Activated naive CD8-positive, alpha-beta T cell treated with anti-CD3 and anti-CD28 coated beads, Interleukin-2, amount 50 U/mL, for 24 hours (primary cell): Measurements from ENCODE around the gene AGPAT3.
"Not testable (repeated sequence)": the region's sequence is repeated elsewhere in the genome, so short reads cannot be mapped to it uniquely, and the experiment has no call there.

Experiments used
- ATAC-seq: fragments of 150-1000 bp; cut with Tn5 transposase; one replicate; pipeline ENCODE4 v1.10.0; 2021
- DNase-seq: peaks from one replicate; pipeline ENCODE4 v3.0.0; 2021
- H3K27ac Mint-ChIP-seq: one replicate; pipeline ENCODE4 v1.8.0; 2021; ENCODE audit warnings: mild to moderate bottlenecking, mixed read lengths
- H3K27me3 Mint-ChIP-seq: one replicate; pipeline ENCODE4 v1.8.0; 2021; ENCODE audit warnings: mixed read lengths
- H3K36me3 Mint-ChIP-seq: one replicate; pipeline ENCODE4 v1.8.0; 2021; ENCODE audit warnings: low read depth, mixed read lengths
- H3K4me1 Mint-ChIP-seq: one replicate; pipeline ENCODE4 v1.8.0; 2021; ENCODE audit warnings: mixed read lengths
- H3K4me3 Mint-ChIP-seq: one replicate; pipeline ENCODE4 v1.8.0; 2021; ENCODE audit warnings: mild to moderate bottlenecking, moderate library complexity, mixed read lengths
- H3K9me3 Mint-ChIP-seq: one replicate; pipeline ENCODE4 v1.8.0; 2021; ENCODE audit warnings: mixed read lengths

The AGPAT3 gene, protein sequence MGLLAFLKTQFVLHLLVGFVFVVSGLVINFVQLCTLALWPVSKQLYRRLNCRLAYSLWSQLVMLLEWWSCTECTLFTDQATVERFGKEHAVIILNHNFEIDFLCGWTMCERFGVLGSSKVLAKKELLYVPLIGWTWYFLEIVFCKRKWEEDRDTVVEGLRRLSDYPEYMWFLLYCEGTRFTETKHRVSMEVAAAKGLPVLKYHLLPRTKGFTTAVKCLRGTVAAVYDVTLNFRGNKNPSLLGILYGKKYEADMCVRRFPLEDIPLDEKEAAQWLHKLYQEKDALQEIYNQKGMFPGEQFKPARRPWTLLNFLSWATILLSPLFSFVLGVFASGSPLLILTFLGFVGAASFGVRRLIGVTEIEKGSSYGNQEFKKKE

DNA sequence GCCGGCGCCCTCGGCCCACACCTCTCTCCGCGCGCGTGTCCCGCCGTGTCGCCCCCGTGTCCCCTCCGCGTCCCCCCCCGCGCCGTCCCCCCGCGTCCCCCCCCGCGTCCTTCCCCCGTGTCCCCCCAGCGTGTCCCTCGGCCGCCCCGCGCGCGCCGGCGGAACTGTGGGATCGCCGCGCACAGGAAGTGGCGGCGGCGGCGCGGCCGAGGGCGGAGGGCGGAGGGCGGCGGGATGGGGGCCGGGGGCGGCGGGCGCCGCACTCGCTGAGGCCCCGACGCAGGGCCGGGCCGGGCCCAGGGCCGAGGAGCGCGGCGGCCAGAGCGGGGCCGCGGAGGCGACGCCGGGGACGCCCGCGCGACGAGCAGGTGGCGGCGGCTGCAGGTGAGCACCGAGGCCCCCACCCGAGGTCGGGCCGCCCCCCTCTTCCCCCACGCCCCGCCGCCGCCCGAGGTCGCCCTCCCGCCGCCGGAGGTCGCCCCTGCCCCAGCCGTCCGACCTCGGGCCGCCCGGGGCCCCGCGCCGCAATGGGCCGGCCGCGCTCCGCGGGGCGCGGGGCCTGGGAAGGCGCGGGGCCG is at the start of gene AGPAT3:
Gene AGPAT3, plus strand, starts transcription at position 262 of the 578 bp plus-strand sequence. CDS start 94,459 bp downstream, outside the sequence.
- H3K4me1 Mint-ChIP-seq = peaks cover 35% of the 10 kb centered on the region
- H3K9me3 Mint-ChIP-seq = no peaks in the 10 kb centered on the region
- H3K4me3 Mint-ChIP-seq = peak within 1 kb of the TSS; percentile 82
- ATAC-seq (peak; percentile 14), DNase-seq (peak; percentile 40)
- no peaks in the 10 kb centered on the region for H3K27me3 Mint-ChIP-seq
- H3K36me3 Mint-ChIP-seq = peaks cover 27% of the 10 kb centered on the region
- H3K27ac Mint-ChIP-seq = peak within 1 kb of the TSS; percentile 92

DNA sequence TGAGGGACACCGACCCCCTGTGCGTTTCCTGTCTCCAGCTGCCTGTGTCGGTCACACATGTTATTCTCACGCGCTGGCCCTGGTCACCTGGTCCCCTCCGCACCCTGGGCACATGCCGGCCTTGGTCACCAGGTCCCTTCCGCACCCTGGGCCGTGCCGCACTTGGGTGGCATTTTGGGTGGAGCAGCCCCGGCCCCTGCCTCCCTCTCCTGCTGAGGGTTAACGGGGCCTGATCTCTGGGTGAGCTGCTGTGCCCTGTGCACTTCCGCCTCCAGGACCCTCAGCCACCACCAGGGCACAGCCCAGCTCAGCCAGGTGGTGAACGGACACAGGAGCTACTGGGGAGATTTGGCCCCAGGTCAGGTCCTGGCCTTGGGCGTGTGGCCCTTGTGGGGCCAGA is 49.0 kb upstream of the AGPAT3 start:
- Mint-ChIP-seq H3K9me3 (peaks cover 5% of the 10 kb centered on the region), H3K36me3 (peaks cover 2% of the 10 kb centered on the region), H3K4me1 (peaks cover 3% of the 10 kb centered on the region), H3K27me3 (no peaks in the 10 kb centered on the region), H3K27ac (no peak overlapping the region), H3K4me3 (no peak overlapping the region)
- DNase-seq = no peak
- ATAC-seq = no peak

DNA sequence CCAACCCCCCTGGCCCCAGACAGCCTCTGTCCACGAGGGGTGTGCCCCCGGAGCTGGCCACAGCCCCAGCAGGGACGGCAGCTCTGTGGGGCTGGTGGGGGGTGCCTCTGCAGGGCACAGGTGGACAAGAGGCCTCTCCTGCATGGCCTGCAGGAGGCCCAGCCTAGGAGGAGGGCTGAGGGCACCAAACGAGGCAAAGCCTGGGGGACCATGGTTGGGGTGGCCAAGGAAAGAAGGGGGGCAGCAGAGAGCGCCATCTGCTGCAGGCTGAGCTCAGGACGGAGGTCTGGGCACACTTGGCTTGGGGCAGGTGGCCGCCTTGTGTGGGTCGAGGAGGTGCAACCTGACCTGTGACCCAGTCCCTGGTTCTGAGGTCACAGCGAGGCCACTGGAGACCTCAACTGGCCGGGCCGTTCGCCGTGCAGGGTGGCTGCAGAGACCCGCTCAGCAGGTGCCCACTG is 48.4 kb upstream of the AGPAT3 start:
- ATAC-seq (no peak), DNase-seq (no peak)
- Mint-ChIP-seq H3K27me3 (no peaks in the 10 kb centered on the region), H3K9me3 (peaks cover 5% of the 10 kb centered on the region), H3K27ac (no peak overlapping the region), H3K4me1 (peaks cover 3% of the 10 kb centered on the region), H3K4me3 (no peak overlapping the region), H3K36me3 (peaks cover 2% of the 10 kb centered on the region)

DNA sequence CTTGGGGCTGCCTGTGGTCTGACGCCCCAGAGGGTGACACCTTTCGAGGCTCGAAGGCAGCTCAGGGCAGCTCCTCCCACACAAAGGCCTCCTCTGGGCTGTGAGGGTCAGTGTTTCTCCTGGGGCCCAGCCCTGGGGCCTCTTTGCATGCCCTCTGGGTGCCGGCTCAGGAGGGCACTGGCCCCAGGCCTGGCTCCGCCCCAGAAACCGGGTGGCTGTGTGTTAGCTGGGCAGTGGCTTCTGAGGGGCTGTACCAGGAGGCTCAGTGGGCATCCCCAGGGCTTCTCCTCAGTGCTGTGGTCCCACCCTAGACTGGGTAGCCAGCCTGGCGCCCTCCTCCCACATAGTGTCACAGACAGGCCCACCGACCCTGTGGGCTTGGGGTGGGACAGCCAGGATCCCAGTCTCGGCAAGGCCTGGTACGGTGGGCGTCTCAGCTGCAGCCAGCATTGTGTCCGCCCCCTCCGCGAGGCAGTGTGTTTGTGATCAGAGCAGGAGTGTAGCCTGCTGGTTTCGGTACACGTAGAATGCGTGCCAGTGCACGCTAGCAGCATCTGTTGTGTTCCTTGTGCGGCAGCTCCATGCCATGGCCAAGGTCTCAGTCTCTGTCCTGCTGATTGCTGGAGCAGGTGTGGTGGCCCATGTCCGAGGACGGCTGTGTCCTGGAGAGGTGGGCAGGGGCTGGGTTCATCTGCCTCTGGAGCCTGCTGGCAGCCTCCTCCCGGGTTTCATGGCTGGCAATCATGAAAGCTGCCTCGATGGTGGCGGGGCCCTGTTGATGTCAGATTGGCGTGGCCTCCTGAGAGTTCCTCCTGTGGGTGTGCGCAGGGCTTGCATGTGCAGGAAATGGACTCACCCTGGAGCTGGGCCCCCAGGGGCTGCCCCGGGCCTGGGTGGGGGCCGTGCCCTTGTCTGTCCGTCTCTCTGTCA is 47.6 kb upstream of the AGPAT3 start:
- DNase-seq (no peak), ATAC-seq (peak; percentile 17)
- H3K4me1 Mint-ChIP-seq = peaks cover 3% of the 10 kb centered on the region
- peaks cover 5% of the 10 kb centered on the region for H3K9me3 Mint-ChIP-seq
- H3K36me3 Mint-ChIP-seq = peaks cover 2% of the 10 kb centered on the region
- H3K27me3 Mint-ChIP-seq = no peaks in the 10 kb centered on the region
- no peak overlapping the region for H3K4me3 Mint-ChIP-seq
- H3K27ac Mint-ChIP-seq = no peak overlapping the region

DNA sequence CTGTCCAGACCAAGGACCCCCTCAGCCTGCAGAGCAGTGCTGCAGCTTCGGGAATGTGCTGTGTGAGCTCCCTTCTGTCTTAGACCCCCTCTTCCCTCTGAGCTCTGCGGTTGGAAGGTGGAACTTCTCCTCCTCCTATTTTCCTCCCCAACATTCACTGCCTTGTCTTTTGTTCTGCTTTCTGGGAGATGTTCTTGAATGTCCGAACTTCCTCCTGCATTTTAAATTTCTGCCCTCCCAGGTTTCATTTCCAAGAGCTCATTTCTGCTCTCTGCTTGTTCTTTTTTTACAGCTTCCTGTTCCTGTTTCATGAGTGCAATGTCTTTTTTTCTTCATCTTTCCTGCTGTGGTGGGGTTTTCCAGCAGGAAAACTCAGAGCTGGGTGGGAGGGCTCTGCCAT is 46.3 kb upstream of the AGPAT3 start:
- Mint-ChIP-seq H3K27ac (no peak overlapping the region), H3K36me3 (peaks cover 2% of the 10 kb centered on the region), H3K27me3 (no peaks in the 10 kb centered on the region), H3K9me3 (peaks cover 5% of the 10 kb centered on the region), H3K4me3 (no peak overlapping the region), H3K4me1 (peaks cover 3% of the 10 kb centered on the region)
- no peak for ATAC-seq
- no peak for DNase-seq

DNA sequence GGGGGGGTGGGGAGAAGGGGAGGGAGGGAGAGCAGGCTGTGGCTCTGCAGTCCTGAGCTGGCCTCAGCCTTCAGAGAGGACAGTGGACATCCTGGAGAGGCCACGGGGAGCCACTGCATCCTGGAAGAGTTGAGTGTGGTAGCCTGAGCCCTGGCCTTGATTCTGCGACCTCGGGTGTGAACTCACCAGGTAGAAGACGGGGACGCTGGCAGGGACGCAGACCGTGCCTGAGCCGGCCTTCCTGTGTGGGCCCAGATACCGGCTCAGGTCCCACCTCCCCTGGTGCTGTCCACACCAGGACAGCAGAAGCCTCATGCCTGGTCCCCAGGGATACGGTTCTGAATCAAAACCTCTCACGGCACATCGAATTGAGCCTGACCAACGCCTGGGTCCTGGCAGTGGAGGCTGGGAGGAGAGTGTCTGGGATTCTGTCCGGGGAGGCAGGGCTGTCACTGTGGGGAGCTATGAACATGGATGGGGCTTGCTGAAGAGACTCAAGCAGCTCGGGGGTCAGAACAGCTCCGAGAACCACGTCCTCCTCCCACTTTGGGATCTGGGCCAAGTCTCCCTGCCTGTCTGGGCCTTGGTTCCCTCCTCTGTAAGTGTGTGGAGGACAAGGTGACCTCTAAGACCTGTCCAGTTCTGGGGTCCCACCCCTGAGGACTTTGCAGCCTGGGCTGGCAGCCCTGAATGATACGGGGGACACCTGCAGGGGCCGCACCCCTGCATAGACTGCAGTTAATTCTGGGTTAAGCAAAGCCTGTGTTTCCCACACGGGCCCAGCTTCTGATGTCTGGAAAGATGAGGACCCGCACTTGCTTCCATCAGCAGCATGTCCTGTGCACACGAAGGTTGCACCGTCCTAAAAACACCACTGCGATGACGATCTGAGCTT is 45.3 kb upstream of the AGPAT3 start:
- H3K27me3 Mint-ChIP-seq = no peaks in the 10 kb centered on the region
- peaks cover 2% of the 10 kb centered on the region for H3K4me1 Mint-ChIP-seq
- no peak overlapping the region for H3K4me3 Mint-ChIP-seq
- peaks cover 2% of the 10 kb centered on the region for H3K36me3 Mint-ChIP-seq
- H3K27ac Mint-ChIP-seq = no peak overlapping the region
- peaks cover 5% of the 10 kb centered on the region for H3K9me3 Mint-ChIP-seq
- DNase-seq (no peak), ATAC-seq (no peak)

DNA sequence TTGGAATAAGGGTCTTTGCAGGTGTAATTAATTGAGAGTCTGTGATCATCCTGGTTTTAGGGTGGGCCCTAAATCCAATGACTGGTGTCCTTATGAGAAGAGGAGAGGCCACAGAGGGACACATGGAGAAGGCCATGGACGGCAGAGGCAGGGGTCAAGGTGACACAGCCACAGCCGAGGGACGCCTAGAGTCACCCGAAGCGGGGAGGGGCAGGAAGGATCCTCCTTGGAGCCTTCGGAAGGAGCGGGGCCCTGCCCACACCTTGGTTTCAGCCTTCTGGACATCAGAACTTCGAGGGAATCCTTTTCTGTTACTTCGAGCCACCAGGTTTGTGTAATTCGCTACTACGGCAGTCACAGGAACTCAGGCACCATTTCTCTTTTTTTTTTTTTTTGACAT is 44.6 kb upstream of the AGPAT3 start:
- Mint-ChIP-seq H3K9me3 (peaks cover 5% of the 10 kb centered on the region), H3K36me3 (peaks cover 2% of the 10 kb centered on the region), H3K27me3 (no peaks in the 10 kb centered on the region), H3K4me3 (no peak overlapping the region), H3K27ac (no peak overlapping the region), H3K4me1 (no peaks in the 10 kb centered on the region)
- DNase-seq = no peak
- ATAC-seq = no peak

DNA sequence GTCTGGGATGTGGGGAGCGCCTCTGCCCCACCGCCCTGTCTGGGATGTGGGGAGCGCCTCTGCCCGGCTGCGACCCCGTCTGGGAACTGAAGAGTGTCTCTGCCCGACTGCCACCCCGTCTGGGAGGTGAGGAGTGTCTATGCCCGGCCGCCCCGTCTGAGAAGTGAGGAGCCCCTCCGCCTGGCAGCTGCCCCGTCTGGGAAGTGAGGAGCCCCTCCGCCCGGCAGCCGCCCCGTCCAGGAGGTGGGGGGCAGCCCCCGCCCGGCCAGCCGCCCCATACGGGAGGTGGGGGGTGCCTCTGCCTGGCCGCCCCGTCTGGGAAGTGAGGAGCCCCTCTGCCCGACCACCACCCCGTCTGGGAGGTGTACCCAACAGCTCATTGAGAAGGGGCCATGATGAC is 42.9 kb upstream of the AGPAT3 start:
- H3K36me3 Mint-ChIP-seq, H3K27me3 Mint-ChIP-seq, DNase-seq, H3K27ac Mint-ChIP-seq, ATAC-seq, H3K4me3 Mint-ChIP-seq, H3K4me1 Mint-ChIP-seq, H3K9me3 Mint-ChIP-seq: not testable (repeated sequence)

DNA sequence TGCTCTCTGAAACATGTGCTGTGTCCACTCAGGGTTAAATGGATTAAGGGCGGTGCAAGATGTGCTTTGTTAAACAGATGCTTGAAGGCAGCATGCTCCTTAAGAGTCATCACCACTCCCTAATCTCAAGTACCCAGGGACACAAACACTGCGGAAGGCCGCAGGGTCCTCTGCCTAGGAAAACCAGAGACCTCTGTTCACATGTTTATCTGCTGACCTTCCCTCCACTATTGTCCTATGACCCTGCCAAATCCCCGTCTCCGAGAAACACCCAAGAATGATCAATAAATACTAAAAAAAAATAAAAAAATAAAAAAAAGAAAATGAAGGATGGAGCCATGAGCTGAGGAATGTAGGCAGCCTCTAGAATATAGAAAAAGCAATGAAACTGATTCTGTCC is 42.3 kb upstream of the AGPAT3 start:
- not testable (repeated sequence) for H3K9me3 Mint-ChIP-seq, H3K4me1 Mint-ChIP-seq, ATAC-seq, H3K4me3 Mint-ChIP-seq, DNase-seq, H3K36me3 Mint-ChIP-seq, H3K27ac Mint-ChIP-seq, H3K27me3 Mint-ChIP-seq

DNA sequence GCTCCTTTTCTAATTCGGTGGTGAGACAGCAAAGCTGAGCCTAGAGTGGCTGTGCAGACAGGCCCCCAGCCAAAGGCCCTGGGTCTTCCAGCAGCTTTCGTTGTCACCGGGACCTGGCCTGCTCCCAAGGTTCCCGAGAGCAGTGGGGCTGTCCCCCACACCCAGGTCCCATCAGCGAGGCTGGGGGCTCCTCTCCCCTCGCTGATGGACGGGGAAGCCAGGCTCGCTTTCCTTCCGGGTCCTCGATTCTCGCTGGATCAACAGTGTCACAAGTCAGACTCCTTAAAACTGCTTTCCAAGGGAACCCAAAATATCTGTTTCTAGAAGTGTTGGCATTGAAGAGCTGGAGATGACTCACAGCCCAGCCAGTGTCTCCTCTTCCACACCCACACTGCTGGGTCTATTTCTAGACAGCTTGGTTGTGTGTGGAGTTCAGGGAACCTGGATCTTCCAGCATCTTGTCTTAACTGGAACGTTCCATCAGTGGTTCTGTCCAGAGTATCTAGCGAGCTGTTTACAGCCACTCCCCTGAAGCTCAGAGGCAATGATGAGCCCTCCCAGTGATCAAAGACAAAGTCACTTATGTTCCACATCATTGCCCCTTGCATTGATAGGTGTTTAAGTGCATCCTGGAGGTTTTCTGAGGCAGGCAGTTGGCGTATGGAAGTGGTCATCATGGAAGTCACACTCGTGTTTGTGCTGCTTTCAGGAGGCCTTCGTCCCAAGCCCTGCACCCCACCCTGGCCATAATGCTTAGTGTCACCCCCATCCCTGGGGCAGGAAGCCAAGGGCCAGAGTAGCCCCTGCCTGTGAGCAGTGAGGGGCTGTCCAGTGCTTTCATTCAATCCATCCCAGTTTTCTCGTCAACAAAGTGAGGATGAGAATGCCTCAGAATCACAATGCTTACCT is 40.4 kb upstream of the AGPAT3 start:
- H3K36me3 Mint-ChIP-seq = no peaks in the 10 kb centered on the region
- ATAC-seq = no peak
- no peaks in the 10 kb centered on the region for H3K4me1 Mint-ChIP-seq
- peaks cover 5% of the 10 kb centered on the region for H3K27me3 Mint-ChIP-seq
- no peak overlapping the region for H3K27ac Mint-ChIP-seq
- DNase-seq = no peak
- H3K9me3 Mint-ChIP-seq = no peaks in the 10 kb centered on the region
- no peak overlapping the region for H3K4me3 Mint-ChIP-seq

DNA sequence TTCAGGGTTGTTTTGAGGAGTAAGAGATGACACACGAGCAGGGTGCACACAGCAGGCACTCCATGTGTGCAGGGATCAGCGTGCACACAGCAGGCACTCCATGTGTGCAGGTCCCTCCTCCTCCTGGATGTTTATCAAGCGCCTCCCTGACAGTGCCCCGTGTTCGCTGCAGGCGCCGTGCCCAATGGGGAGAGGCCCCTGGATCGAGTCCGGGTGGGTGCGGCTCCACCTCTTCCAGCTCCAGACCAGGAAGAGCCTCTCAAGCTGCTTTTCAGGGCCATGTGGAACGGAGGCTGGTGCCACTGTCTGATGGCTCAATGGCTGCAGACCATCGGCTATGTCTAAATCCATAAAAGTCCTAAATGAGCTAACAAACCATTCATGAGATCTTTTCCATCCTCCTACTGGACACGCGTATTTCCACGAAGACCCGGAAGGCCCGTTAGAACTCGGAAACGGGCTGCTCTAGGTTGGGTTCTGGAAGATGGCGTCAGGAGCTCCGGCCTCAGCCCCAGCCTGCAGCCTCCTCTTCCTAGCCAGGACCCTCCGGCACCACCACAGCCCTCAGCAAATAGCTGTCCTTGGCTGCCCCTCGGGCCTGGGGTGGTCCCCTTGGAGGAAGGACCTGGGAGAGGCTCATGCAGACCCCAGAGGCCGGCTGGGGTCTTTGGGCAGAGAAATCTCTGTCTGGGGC is 39.6 kb upstream of the AGPAT3 start:
- H3K4me1 Mint-ChIP-seq = no peaks in the 10 kb centered on the region
- H3K9me3 Mint-ChIP-seq = no peaks in the 10 kb centered on the region
- peaks cover 6% of the 10 kb centered on the region for H3K27me3 Mint-ChIP-seq
- H3K4me3 Mint-ChIP-seq = no peak overlapping the region
- ATAC-seq (no peak), DNase-seq (no peak)
- no peaks in the 10 kb centered on the region for H3K36me3 Mint-ChIP-seq
- no peak overlapping the region for H3K27ac Mint-ChIP-seq

DNA sequence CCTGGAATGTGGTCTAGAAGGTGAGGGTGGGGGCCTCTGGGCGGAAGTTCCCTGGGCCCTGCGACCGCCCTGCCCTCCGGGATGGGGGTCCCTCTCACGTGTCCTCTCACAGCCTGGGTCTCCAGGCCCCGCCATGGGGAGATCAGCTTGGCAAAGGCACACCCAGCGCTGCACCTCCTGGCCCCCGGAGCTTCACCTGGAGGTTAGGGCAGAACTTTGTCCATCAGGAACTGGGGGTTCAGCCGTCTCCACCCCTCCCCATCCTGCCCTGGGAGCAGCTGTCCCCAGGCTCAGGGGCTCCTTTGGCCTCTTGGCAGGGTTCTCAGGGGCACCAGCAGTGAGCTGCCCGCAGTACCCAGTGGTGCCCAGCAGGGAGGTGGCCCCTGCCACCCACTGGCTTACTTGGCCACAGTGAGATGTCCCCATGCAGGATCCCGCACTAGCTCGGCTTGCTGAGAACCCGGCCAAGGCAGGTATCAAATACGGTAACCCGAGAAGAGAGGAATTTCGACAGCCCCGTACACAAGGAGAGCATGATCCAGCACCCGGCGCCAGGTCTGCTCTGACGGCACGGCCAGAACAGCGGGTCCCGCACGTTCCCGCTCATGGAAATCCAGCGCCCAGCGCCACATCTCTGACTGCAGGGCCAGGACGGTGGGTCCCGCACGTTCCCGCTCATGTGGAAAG is 38.9 kb upstream of the AGPAT3 start:
- ATAC-seq (no peak), DNase-seq (no peak)
- H3K4me3 Mint-ChIP-seq = no peak overlapping the region
- no peaks in the 10 kb centered on the region for H3K4me1 Mint-ChIP-seq
- no peaks in the 10 kb centered on the region for H3K9me3 Mint-ChIP-seq
- peaks cover 6% of the 10 kb centered on the region for H3K27me3 Mint-ChIP-seq
- no peaks in the 10 kb centered on the region for H3K36me3 Mint-ChIP-seq
- H3K27ac Mint-ChIP-seq = no peak overlapping the region
